C4-2B (cell line): ENCODE results near the gene SEC14L2.

ENCODE experiments used
- ZFX ChIP-seq: fragments of 450-650 bp; IDR thresholded peaks from 2 replicates; pipeline ENCODE4 v1.6.1; 2017
- TF ChIP-seq, protein P1 (sequence below): fragments of 450-650 bp; conservative IDR thresholded peaks from 2 replicates; pipeline ENCODE4 v1.5.1; 2017; ENCODE audit warnings: mild to moderate bottlenecking

DNA sequence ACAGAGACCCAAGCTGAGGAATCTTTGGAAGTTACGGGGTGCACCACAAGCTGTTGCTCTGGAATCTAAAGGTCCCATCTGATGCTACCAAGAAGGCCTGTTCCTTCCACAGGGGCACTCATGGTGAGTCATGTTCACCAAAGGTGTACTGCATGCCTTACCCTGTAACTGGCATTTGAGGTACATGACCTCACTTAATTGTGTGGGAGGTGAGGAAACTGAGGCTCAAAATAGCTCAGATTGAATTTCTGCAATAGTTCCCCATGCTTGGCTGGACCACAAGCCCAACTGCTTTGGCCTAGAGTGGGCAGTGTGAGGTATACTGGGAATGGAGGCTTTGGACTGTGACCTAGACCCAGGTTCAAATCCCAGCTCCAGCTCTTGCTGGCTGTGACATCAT lies 37.0 kb downstream of the SEC14L2 start:
- TF ChIP-seq, protein P1, sequence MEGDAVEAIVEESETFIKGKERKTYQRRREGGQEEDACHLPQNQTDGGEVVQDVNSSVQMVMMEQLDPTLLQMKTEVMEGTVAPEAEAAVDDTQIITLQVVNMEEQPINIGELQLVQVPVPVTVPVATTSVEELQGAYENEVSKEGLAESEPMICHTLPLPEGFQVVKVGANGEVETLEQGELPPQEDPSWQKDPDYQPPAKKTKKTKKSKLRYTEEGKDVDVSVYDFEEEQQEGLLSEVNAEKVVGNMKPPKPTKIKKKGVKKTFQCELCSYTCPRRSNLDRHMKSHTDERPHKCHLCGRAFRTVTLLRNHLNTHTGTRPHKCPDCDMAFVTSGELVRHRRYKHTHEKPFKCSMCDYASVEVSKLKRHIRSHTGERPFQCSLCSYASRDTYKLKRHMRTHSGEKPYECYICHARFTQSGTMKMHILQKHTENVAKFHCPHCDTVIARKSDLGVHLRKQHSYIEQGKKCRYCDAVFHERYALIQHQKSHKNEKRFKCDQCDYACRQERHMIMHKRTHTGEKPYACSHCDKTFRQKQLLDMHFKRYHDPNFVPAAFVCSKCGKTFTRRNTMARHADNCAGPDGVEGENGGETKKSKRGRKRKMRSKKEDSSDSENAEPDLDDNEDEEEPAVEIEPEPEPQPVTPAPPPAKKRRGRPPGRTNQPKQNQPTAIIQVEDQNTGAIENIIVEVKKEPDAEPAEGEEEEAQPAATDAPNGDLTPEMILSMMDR: no peak
- no peak for TF ChIP-seq ZFX
